Measurements from ENCODE around the gene ALCAM.
"Not testable (repeated sequence)": the region's sequence is repeated elsewhere in the genome, so short reads cannot be mapped to it uniquely, and the experiment has no call there.

ALCAM gene

GRCh38 chr3:105537371-105538080 is 170.8 kb downstream of the ALCAM start:
- DNase-seq, result no peak

- DNase-seq, result no peak
Observed at GRCh38 chr3:105538483-105538882, 171.8 kb downstream of the ALCAM start.

GRCh38 chr3:105539897-105540296 is 173.2 kb downstream of the ALCAM start:
- DNase-seq, result no peak

GRCh38 chr3:105542282-105543019 is 175.7 kb downstream of the ALCAM start:
- no peak for DNase-seq

GRCh38 chr3:105545051-105545450 is 178.3 kb downstream of the ALCAM start:
- no peak for DNase-seq

GRCh38 chr3:105553851-105554250 is 187.1 kb downstream of the ALCAM start:
- no peak for DNase-seq

GRCh38 chr3:105555206-105555605 is 188.5 kb downstream of the ALCAM start:
- no peak for DNase-seq

GRCh38 chr3:105559856-105560255 is 193.1 kb downstream of the ALCAM start:
- no peak for DNase-seq

- no peak for DNase-seq
Observed at GRCh38 chr3:105561876-105562275, 195.2 kb downstream of the ALCAM start.

- DNase-seq, result no peak
Observed at GRCh38 chr3:105564546-105565288, 198.0 kb downstream of the ALCAM start.

GRCh38 chr3:105571005-105571404 is 204.3 kb downstream of the ALCAM start:
- no peak for DNase-seq

GRCh38 chr3:105572501-105572900 is 205.8 kb downstream of the ALCAM start:
- DNase-seq, result no peak

GRCh38 chr3:105579439-105579838 is 212.7 kb downstream of the ALCAM start:
- no peak for DNase-seq

- DNase-seq, result no peak
Observed at GRCh38 chr3:105580296-105580965, 213.7 kb downstream of the ALCAM start.

GRCh38 chr3:105582015-105582414 is 215.3 kb downstream of the ALCAM start:
- DNase-seq, result no peak

GRCh38 chr3:105584003-105584790 is 217.5 kb downstream of the ALCAM start:
- DNase-seq, result no peak

GRCh38 chr3:105593315-105593714 is 226.6 kb downstream of the ALCAM start:
- no peak for DNase-seq

- DNase-seq, result no peak
Observed at GRCh38 chr3:105594219-105594618, 227.5 kb downstream of the ALCAM start.

GRCh38 chr3:105598042-105598796 is 231.5 kb downstream of the ALCAM start:
- DNase-seq, result no peak

GRCh38 chr3:105599350-105599749 is 232.6 kb downstream of the ALCAM start:
- no peak for DNase-seq

GRCh38 chr3:105601756-105602155 is 235.0 kb downstream of the ALCAM start:
- not testable (repeated sequence) for DNase-seq

- DNase-seq, result not testable (repeated sequence)
Observed at GRCh38 chr3:105602286-105602685, 235.6 kb downstream of the ALCAM start.
